Body of pancreas (tissue), 4 donors: ENCODE measurements around the gene MYBPC1.

ENCODE experiments used
- POLR2A ChIP-seq, 3 donors: fragments of 450-650 bp; IDR thresholded peaks; one replicate each; pipeline ENCODE4 v1.6.1; 2016; ENCODE audit warnings: antibody characterized with exemption in 3 of 3, mild to moderate bottlenecking in 2 of 3
- TF ChIP-seq, protein P1 (sequence below), 7 experiments: fragments of 450-650 bp in 4 of 7; fragments of 200-600 bp in 3 of 7; sonication (generic) in 3 of 7; IDR thresholded peaks; one replicate each; pipeline ENCODE4 v1.5.1; 2016 to 2019; ENCODE audit warnings: antibody characterized with exemption in 7 of 7

DNA sequence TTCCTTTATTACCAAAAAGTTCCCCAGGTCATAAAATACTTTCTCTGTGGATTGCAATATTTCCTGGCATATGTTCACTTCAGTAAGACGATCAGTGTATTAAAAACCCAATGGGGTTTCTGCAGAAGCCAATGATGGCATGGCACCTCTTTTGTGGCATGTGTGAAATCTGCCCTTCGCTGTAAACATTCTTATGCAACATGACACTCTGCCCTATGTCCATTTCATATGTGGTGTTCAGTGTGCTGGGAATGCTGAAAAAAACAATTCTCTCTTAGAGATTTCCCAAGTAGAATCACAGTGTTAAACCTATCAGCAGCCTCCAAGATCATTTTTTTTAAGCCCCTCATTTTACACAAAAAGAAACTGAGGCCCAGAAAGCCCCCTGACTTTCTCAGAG, 2.3 kb upstream of the MYBPC1 start:
- TF ChIP-seq, protein P1, sequence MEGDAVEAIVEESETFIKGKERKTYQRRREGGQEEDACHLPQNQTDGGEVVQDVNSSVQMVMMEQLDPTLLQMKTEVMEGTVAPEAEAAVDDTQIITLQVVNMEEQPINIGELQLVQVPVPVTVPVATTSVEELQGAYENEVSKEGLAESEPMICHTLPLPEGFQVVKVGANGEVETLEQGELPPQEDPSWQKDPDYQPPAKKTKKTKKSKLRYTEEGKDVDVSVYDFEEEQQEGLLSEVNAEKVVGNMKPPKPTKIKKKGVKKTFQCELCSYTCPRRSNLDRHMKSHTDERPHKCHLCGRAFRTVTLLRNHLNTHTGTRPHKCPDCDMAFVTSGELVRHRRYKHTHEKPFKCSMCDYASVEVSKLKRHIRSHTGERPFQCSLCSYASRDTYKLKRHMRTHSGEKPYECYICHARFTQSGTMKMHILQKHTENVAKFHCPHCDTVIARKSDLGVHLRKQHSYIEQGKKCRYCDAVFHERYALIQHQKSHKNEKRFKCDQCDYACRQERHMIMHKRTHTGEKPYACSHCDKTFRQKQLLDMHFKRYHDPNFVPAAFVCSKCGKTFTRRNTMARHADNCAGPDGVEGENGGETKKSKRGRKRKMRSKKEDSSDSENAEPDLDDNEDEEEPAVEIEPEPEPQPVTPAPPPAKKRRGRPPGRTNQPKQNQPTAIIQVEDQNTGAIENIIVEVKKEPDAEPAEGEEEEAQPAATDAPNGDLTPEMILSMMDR (IDR thresholded peaks at IDR 0.05) = no peak
- TF ChIP-seq POLR2A (IDR thresholded peaks at IDR 0.05) = no peak
